ENCODE results near the gene HSD11B1.
"Not testable (repeated sequence)": the region's sequence is repeated elsewhere in the genome, so short reads cannot be mapped to it uniquely, and the experiment has no call there.

HSD11B1 gene

GRCh38 chr1:209697126-209697525 is 7.5 kb upstream of the HSD11B1 start:
- TF ChIP-seq JUND (IDR thresholded peaks at IDR 0.05; ENCODE audit: low read depth), result no peak
- no peak for DNase-seq (ENCODE audit: low read depth in 1 of 2, low spot score in 1 of 2)
- in situ Hi-C loops (cut with HindIII; ENCODE audit: low pct_unique_long_range_greater_than_20kb, low sequenced_read_pairs), result no loop called here

GRCh38 chr1:209700686-209701085 is 4.0 kb upstream of the HSD11B1 start:
- DNase-seq (ENCODE audit: low read depth in 1 of 2, low spot score in 1 of 2); in situ Hi-C loops (cut with HindIII; ENCODE audit: low pct_unique_long_range_greater_than_20kb, low sequenced_read_pairs): not testable (repeated sequence)

GRCh38 chr1:209702832-209703231 is 1.8 kb upstream of the HSD11B1 start:
- DNase-seq (ENCODE audit: low read depth in 1 of 2, low spot score in 1 of 2), result no peak
- TF ChIP-seq JUND (IDR thresholded peaks at IDR 0.05; ENCODE audit: low read depth), result no peak
- in situ Hi-C loops (cut with HindIII; ENCODE audit: low pct_unique_long_range_greater_than_20kb, low sequenced_read_pairs), result no loop called here

GRCh38 chr1:209703834-209704504 is 677 bp upstream of the HSD11B1 start:
- no peak for DNase-seq (ENCODE audit: low read depth in 1 of 2, low spot score in 1 of 2)
- TF ChIP-seq JUND (IDR thresholded peaks at IDR 0.05; ENCODE audit: low read depth), result no peak
- in situ Hi-C loops (cut with HindIII; ENCODE audit: low pct_unique_long_range_greater_than_20kb, low sequenced_read_pairs), result no loop called here

- no peak for TF ChIP-seq JUND (IDR thresholded peaks at IDR 0.05; ENCODE audit: low read depth)
- in situ Hi-C loops (cut with HindIII; ENCODE audit: low pct_unique_long_range_greater_than_20kb, low sequenced_read_pairs), result no loop called here
- DNase-seq (ENCODE audit: low read depth in 1 of 2, low spot score in 1 of 2), result no peak
These were observed 470 bp downstream of the HSD11B1 start for GRCh38 chr1:209705033-209705598.

- in situ Hi-C loops (cut with HindIII; ENCODE audit: low pct_unique_long_range_greater_than_20kb, low sequenced_read_pairs), result no loop called here
- no peak for DNase-seq (ENCODE audit: low read depth in 1 of 2, low spot score in 1 of 2)
- TF ChIP-seq JUND (IDR thresholded peaks at IDR 0.05; ENCODE audit: low read depth), result no peak
These were observed 2.0 kb downstream of the HSD11B1 start for GRCh38 chr1:209706622-209707021.

- in situ Hi-C loops (cut with HindIII; ENCODE audit: low pct_unique_long_range_greater_than_20kb, low sequenced_read_pairs), result no loop called here
- no peak for DNase-seq (ENCODE audit: low read depth in 1 of 2, low spot score in 1 of 2)
- TF ChIP-seq JUND (IDR thresholded peaks at IDR 0.05; ENCODE audit: low read depth), result no peak
These were observed 2.7 kb downstream of the HSD11B1 start for GRCh38 chr1:209707308-209707707.

- in situ Hi-C loops (cut with HindIII; ENCODE audit: low pct_unique_long_range_greater_than_20kb, low sequenced_read_pairs), result no loop called here
- no peak for DNase-seq (ENCODE audit: low read depth in 1 of 2, low spot score in 1 of 2)
- no peak for TF ChIP-seq JUND (IDR thresholded peaks at IDR 0.05; ENCODE audit: low read depth)
These were observed 3.7 kb downstream of the HSD11B1 start for GRCh38 chr1:209708297-209708696.

GRCh38 chr1:209710093-209710492 is 5.4 kb downstream of the HSD11B1 start:
- in situ Hi-C loops (cut with HindIII; ENCODE audit: low pct_unique_long_range_greater_than_20kb, low sequenced_read_pairs), result no loop called here
- no peak for DNase-seq (ENCODE audit: low read depth in 1 of 2, low spot score in 1 of 2)
- TF ChIP-seq JUND (IDR thresholded peaks at IDR 0.05; ENCODE audit: low read depth), result no peak

- DNase-seq (ENCODE audit: low read depth in 1 of 2, low spot score in 1 of 2), result no peak
- no peak for TF ChIP-seq JUND (IDR thresholded peaks at IDR 0.05; ENCODE audit: low read depth)
- in situ Hi-C loops (cut with HindIII; ENCODE audit: low pct_unique_long_range_greater_than_20kb, low sequenced_read_pairs), result no loop called here
These were observed 6.2 kb downstream of the HSD11B1 start for GRCh38 chr1:209710847-209711246.

- in situ Hi-C loops (cut with HindIII; ENCODE audit: low pct_unique_long_range_greater_than_20kb, low sequenced_read_pairs), result no loop called here
- no peak for TF ChIP-seq JUND (IDR thresholded peaks at IDR 0.05; ENCODE audit: low read depth)
- no peak for DNase-seq (ENCODE audit: low read depth in 1 of 2, low spot score in 1 of 2)
These were observed 9.7 kb downstream of the HSD11B1 start for GRCh38 chr1:209714338-209714737.

GRCh38 chr1:209715314-209715713 is 10.7 kb downstream of the HSD11B1 start:
- in situ Hi-C loops (cut with HindIII; ENCODE audit: low pct_unique_long_range_greater_than_20kb, low sequenced_read_pairs), result no loop called here
- TF ChIP-seq JUND (IDR thresholded peaks at IDR 0.05; ENCODE audit: low read depth), result no peak

GRCh38 chr1:209717818-209718217 is 13.2 kb downstream of the HSD11B1 start:
- in situ Hi-C loops (cut with HindIII; ENCODE audit: low pct_unique_long_range_greater_than_20kb, low sequenced_read_pairs), result no loop called here
- DNase-seq (ENCODE audit: low read depth in 1 of 2, low spot score in 1 of 2), result no peak
- no peak for TF ChIP-seq JUND (IDR thresholded peaks at IDR 0.05; ENCODE audit: low read depth)

More at GRCh38 chr1:209715314-209715713, 10.7 kb downstream of the HSD11B1 start:
- peak in 1 of 2 experiments; percentile 47 for DNase-seq (ENCODE audit: low read depth in 1 of 2, low spot score in 1 of 2)

GRCh38 chr1:209720326-209720725 is 15.7 kb downstream of the HSD11B1 start:
- TF ChIP-seq JUND (IDR thresholded peaks at IDR 0.05; ENCODE audit: low read depth), result no peak
- DNase-seq (ENCODE audit: low read depth in 1 of 2, low spot score in 1 of 2), result no peak
- in situ Hi-C loops (cut with HindIII; ENCODE audit: low pct_unique_long_range_greater_than_20kb, low sequenced_read_pairs), result no loop called here

Measured in T47D (cell line).